ENCODE results near the gene TRPV4. TPM values are rescaled to one million over a fixed set of nuclear protein-coding genes. Genes with fewer than 3 reads are reported as not detected.

TRPV4 gene
- polyA plus RNA-seq, 1 experiment = 5.2 TPM

- Histone ChIP-seq H3K27ac (ENCODE audit: low read depth, low read length) (no peak overlapping the region), H3K9me3 (ENCODE audit: control insufficient read depth, insufficient read depth, low read length) (no peaks in the 10 kb centered on the region; the same call in 1 of the 2 replicates), H3K27me3 (ENCODE audit: control insufficient read depth, insufficient read depth, low read length) (no peaks in the 10 kb centered on the region), H3K4me3 (ENCODE audit: low read depth, low read length) (no peak overlapping the region)
- no peak for DNase-seq (ENCODE audit: low read depth, low spot score)
- POLR2A ChIA-PET = no interaction called here
- TF ChIP-seq, protein P1, sequence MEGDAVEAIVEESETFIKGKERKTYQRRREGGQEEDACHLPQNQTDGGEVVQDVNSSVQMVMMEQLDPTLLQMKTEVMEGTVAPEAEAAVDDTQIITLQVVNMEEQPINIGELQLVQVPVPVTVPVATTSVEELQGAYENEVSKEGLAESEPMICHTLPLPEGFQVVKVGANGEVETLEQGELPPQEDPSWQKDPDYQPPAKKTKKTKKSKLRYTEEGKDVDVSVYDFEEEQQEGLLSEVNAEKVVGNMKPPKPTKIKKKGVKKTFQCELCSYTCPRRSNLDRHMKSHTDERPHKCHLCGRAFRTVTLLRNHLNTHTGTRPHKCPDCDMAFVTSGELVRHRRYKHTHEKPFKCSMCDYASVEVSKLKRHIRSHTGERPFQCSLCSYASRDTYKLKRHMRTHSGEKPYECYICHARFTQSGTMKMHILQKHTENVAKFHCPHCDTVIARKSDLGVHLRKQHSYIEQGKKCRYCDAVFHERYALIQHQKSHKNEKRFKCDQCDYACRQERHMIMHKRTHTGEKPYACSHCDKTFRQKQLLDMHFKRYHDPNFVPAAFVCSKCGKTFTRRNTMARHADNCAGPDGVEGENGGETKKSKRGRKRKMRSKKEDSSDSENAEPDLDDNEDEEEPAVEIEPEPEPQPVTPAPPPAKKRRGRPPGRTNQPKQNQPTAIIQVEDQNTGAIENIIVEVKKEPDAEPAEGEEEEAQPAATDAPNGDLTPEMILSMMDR (IDR thresholded peaks at IDR 0.05; ENCODE audit: low read depth, low read length) = no peak
- CTCF ChIA-PET = interaction anchor here (0.8 to 1.7 kb wide), 2 partner anchors 18 to 21 kb away, joined by 4 to 5 read pairs; no protein-coding TSS in a partner anchor
Observed at GRCh38 chr12:109827080-109827479, 6.1 kb downstream of the TRPV4 start.

DNA sequence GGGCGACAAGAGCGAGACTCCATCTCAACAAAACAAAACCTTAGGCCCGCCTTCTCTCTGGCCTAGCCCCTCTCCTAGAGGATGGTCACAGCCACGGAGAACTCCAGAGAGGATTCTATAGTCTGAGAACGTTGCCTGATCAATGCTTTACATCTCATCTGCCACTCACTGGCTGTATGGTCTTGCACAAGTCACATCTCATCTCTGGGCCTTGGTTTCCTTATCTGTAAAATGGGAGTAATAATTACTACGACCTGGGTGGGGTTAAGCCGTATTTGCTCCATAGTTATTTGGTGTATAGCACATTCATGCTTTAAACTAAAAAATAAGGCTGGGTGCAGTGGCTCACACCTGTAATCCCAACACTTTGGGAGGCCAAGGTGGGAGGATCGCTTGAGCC is 8.5 kb downstream of the TRPV4 start:
- CTCF ChIA-PET = interaction anchor here (2.6 kb wide), 1 partner anchor 20 kb away, joined by 10 read pairs; no protein-coding TSS in a partner anchor
- peaks cover 3% of the 10 kb centered on the region for H3K27me3 ChIP-seq (ENCODE audit: control insufficient read depth, insufficient read depth, low read length)

GRCh38 chr12:109822951-109823411 is 10.2 kb downstream of the TRPV4 start:
- no peak for DNase-seq (ENCODE audit: low read depth, low spot score)
- no peak overlapping the region for H3K27ac ChIP-seq (ENCODE audit: low read depth, low read length)
- ChIA-PET CTCF (interaction anchor here (0.7 kb wide), 1 partner anchor 17 kb away, joined by 4 read pairs; no protein-coding TSS in a partner anchor), POLR2A (no interaction called here)
- H3K9me3 ChIP-seq (ENCODE audit: control insufficient read depth, insufficient read depth, low read length) = no peaks in the 10 kb centered on the region; the same call in 1 of the 2 replicates
- TF ChIP-seq, protein P1 (IDR thresholded peaks at IDR 0.05; ENCODE audit: low read depth, low read length) = no peak
- H3K27me3 ChIP-seq (ENCODE audit: control insufficient read depth, insufficient read depth, low read length) = peaks cover 3% of the 10 kb centered on the region
- H3K4me3 ChIP-seq (ENCODE audit: low read depth, low read length) = no peak overlapping the region

More for the DNA sequence above, 8.5 kb downstream of the TRPV4 start:
- TF ChIP-seq, protein P1 (IDR thresholded peaks at IDR 0.05; ENCODE audit: low read depth, low read length) = no peak
- H3K27ac ChIP-seq (ENCODE audit: low read depth, low read length) = no peak overlapping the region
- H3K4me3 ChIP-seq (ENCODE audit: low read depth, low read length) = no peak overlapping the region
- POLR2A ChIA-PET = no interaction called here
- DNase-seq (ENCODE audit: low read depth, low spot score) = no peak
- no peaks in the 10 kb centered on the region; the same call in 1 of the 2 replicates for H3K9me3 ChIP-seq (ENCODE audit: control insufficient read depth, insufficient read depth, low read length)

DNA sequence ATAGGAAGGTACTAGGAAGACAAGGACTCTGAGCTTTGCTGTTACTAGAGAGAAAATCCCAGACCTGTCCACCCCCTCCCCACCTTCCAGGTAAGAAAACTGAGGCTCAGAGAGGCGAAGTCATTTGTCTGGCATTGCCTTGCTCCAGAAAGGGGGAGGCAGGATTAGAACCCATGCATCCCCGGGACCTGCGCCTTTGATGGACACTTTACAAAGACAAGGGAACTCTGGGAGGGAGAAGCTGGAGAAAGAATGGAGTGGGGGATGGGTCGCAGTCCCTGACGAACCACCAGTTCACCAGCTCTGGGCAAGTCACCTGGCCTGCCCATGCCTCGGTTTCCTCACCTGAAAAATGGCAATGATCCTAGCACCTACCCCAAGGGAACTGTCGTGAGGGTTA is 10.8 kb downstream of the TRPV4 start:
- DNase-seq (ENCODE audit: low read depth, low spot score) = no peak
- ChIA-PET POLR2A (no interaction called here), CTCF (interaction anchor here (1.0 kb wide), 1 partner anchor 17 kb away, joined by 4 read pairs; no protein-coding TSS in a partner anchor)
- H3K27me3 ChIP-seq (ENCODE audit: control insufficient read depth, insufficient read depth, low read length) = peaks cover 3% of the 10 kb centered on the region
- no peak overlapping the region for H3K27ac ChIP-seq (ENCODE audit: low read depth, low read length)
- TF ChIP-seq, protein P1 (IDR thresholded peaks at IDR 0.05; ENCODE audit: low read depth, low read length) = no peak
- H3K4me3 ChIP-seq (ENCODE audit: low read depth, low read length) = no peak overlapping the region
- H3K9me3 ChIP-seq (ENCODE audit: control insufficient read depth, insufficient read depth, low read length) = no peaks in the 10 kb centered on the region; the same call in 1 of the 2 replicates

DNA sequence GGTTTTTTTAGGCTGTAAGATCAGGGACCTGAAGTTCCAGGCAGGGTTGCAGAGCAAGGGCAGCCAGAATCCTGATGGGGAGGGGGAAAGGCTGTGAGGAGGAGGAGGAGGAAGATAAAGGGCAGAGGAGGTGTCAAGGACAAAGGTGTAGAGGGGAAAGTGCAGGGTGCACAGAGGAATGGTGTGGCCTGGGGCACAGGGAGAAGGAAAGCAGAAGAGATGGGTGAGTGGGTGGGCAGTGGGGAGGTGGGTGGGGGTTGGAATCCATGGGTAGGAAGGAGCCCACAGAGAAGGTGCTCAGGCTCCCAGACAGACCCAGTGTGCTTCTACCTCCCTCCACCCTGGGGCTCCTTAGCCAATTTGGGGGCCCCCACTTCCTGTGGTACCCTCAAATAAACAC is 11.2 kb downstream of the TRPV4 start:
- POLR2A ChIA-PET = no interaction called here
- TF ChIP-seq, protein P1 (IDR thresholded peaks at IDR 0.05; ENCODE audit: low read depth, low read length) = no peak
- H3K27me3 ChIP-seq (ENCODE audit: control insufficient read depth, insufficient read depth, low read length) = peaks cover 3% of the 10 kb centered on the region
- CTCF ChIA-PET = interaction anchor here (1.0 kb wide), 1 partner anchor 16 kb away, joined by 4 read pairs; no protein-coding TSS in a partner anchor
- H3K4me3 ChIP-seq (ENCODE audit: low read depth, low read length) = no peak overlapping the region
- H3K9me3 ChIP-seq (ENCODE audit: control insufficient read depth, insufficient read depth, low read length) = no peaks in the 10 kb centered on the region; the same call in 1 of the 2 replicates
- H3K27ac ChIP-seq (ENCODE audit: low read depth, low read length) = no peak overlapping the region
- DNase-seq (ENCODE audit: low read depth, low spot score) = no peak

Measured in AG04450 (cell line).